ENCODE measurements around the gene PTP4A2. TPM values are rescaled to one million over a fixed set of nuclear protein-coding genes. Genes with fewer than 3 reads are reported as not detected.

The PTP4A2 gene
- total RNA-seq, 1 donor from 2014 or later, result 600 TPM

- intact Hi-C loops (cut with micrococcal nuclease), result no loop called here
These were observed 71.6 kb downstream of the PTP4A2 start for GRCh38 chr1:31866450-31867032.

GRCh38 chr1:31865728-31866449 is 72.3 kb downstream of the PTP4A2 start:
- intact Hi-C loops (cut with micrococcal nuclease), result no loop called here

- intact Hi-C loops (cut with micrococcal nuclease), result no loop called here
These were observed 76.1 kb downstream of the PTP4A2 start for GRCh38 chr1:31862071-31862470.

- intact Hi-C loops (cut with micrococcal nuclease), result no loop called here
These were observed 76.8 kb downstream of the PTP4A2 start for GRCh38 chr1:31861346-31861745.

- intact Hi-C loops (cut with micrococcal nuclease), result no loop called here
These were observed 77.6 kb downstream of the PTP4A2 start for GRCh38 chr1:31860581-31860980.

GRCh38 chr1:31859719-31860118 is 78.4 kb downstream of the PTP4A2 start:
- intact Hi-C loops (cut with micrococcal nuclease), result no loop called here

- intact Hi-C loops (cut with micrococcal nuclease), result no loop called here
These were observed 79.1 kb downstream of the PTP4A2 start for GRCh38 chr1:31859044-31859443.

- intact Hi-C loops (cut with micrococcal nuclease), result no loop called here
These were observed 80.3 kb downstream of the PTP4A2 start for GRCh38 chr1:31857863-31858262.

Other genes starting within 250 kb of the PTP4A2 start
- gene COL16A1, start 234.4 kb downstream of the PTP4A2 start, total RNA-seq, result 0.42 and 0.44 TPM in 2 replicates
- 0.17 and 0.39 TPM in 2 replicates for gene ADGRB2, start 174.0 kb downstream of the PTP4A2 start, total RNA-seq
- gene SPOCD1, start 122.3 kb downstream of the PTP4A2 start, total RNA-seq, result not detected in 2 replicates
- 154 and 158 TPM in 2 replicates for gene KHDRBS1, start 75.5 kb upstream of the PTP4A2 start, total RNA-seq
- 33.1 and 33.7 TPM in 2 replicates for gene TMEM39B, start 134.6 kb upstream of the PTP4A2 start, total RNA-seq
- 72.7 and 73.6 TPM in 2 replicates for gene KPNA6, start 169.7 kb upstream of the PTP4A2 start, total RNA-seq
- gene TXLNA, start 241.3 kb upstream of the PTP4A2 start, total RNA-seq, result 96.7 and 97.3 TPM in 2 replicates

All from T-helper 1 cell treated with Interleukin-12 subunit alpha and Interleukin-12 subunit beta and Interleukin-4 antibody, amounts not matched to agents 30 ng/mL and 1 ng/mL, for 36 hours (primary cell).